K562 (cell line): ENCODE measurements around the gene DTNB.

Experiments
- CTCF ChIP-seq, 3 experiments: IDR thresholded peaks in 2 of 3; conservative IDR thresholded peaks in 1 of 3; 2 replicates each; pipeline ENCODE4 v1.5.1; 2011 to 2012; ENCODE audit warnings: low read length in 3 of 3, mild to moderate bottlenecking in 3 of 3, control low read depth in 2 of 3, improper control_type of control experiment in 1 of 3, inconsistent platforms in 1 of 3, low read depth in 1 of 3, mixed read lengths in 1 of 3, moderate library complexity in 1 of 3; ENCODE audit not compliant: insufficient read depth in 2 of 3
- HNRNPL ChIP-seq: fragments of 200-400 bp; formaldehyde crosslinking; IDR thresholded peaks from 2 replicates; pipeline ENCODE4 v1.6.1; 2017; ENCODE audit warnings: low read depth, mild to moderate bottlenecking, low read length
- POLR3A ChIP-seq: IDR thresholded peaks from 2 replicates; pipeline ENCODE4 v1.6.1; 2011; ENCODE audit warnings: borderline replicate concordance, mild to moderate bottlenecking, moderate library complexity; ENCODE audit not compliant: insufficient read length, insufficient read depth; ENCODE audit errors: extremely low read depth
- RFX5 ChIP-seq: IDR thresholded peaks from 2 replicates; pipeline ENCODE4 v1.6.1; 2011; ENCODE audit warnings: low read depth, mild to moderate bottlenecking, improper control_type of control experiment, low read length
- TAL1 ChIP-seq: fragments of 450-650 bp; IDR thresholded peaks from 2 replicates; pipeline ENCODE4 v1.6.1; 2016; ENCODE audit warnings: mild to moderate bottlenecking
- ZNF318 ChIP-seq, 2 experiments: fragments of 450-650 bp; IDR thresholded peaks; 2 replicates each; pipeline ENCODE4 v1.6.1; 2016; ENCODE audit warnings: mild to moderate bottlenecking in 2 of 2, borderline replicate concordance in 1 of 2, low read depth in 1 of 2, moderate library complexity in 1 of 2
- ZSCAN29 ChIP-seq: fragments of 450-650 bp; IDR thresholded peaks from 2 replicates; pipeline ENCODE4 v1.6.1; 2017

GRCh38 chr2:25347205-25347815 is 326.1 kb downstream of the DTNB start:
- TF ChIP-seq RFX5 (no peak), ZNF318 (IDR thresholded peaks at IDR 0.05; ENCODE audit: borderline replicate concordance in 1 of 2, low read depth in 1 of 2) (no peak), CTCF (IDR thresholded peaks at IDR 0.05 in 2 of 3, conservative IDR thresholded peaks at IDR 0.05 in 1 of 3; ENCODE audit: insufficient read depth in 2 of 3, low read depth in 1 of 3, low read length in 3 of 3) (no peak), HNRNPL (no peak), ZSCAN29 (no peak), POLR3A (no peak), TAL1 (no peak)
